ENCODE results near the gene WDR91. TPM values are rescaled to one million over a fixed set of nuclear protein-coding genes. Genes with fewer than 3 reads are reported as not detected.

Gene WDR91
- total RNA-seq: 4.4 and 6.3 TPM in 2 replicates

DNA sequence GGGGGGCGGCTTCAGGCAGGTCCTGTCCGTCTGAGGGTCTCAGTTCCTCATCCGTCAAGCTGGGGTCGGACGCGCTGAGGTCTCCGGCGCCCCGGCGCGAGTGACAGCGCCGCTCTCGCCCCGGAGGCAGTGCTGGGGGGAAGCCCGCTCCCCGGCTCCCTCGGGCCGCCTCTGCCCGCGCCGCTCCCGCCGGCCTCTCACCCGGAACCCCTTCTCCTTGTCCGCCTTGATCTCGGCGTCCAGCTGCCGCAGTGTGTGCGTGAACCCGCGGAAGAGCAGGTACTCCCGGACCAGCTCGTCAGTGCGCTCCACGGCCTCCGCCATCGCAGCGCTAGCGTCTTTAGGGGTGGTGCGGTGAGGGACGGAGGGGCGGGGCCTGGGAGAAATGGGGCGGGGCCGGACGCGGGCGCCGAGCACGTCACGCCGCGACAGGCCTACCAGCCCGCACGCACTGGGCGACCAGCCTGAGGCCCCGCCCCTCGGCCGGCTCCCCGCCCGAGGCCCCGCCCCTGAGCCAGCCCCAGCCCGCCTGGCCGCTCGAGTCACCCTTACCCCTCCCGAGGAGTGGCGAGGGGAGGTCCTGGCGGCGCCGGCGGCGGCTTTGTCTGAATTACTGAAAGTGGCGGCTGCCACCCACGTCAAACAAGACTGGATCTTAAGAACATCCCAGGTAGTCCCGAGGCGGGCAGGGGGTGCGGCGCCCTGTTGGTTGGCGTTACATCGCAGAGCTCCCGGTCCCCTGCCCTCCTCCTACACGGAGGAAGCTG, at the start of gene WDR91:
Gene WDR91 (minus strand): TSS at position 348 of the 767 bp plus-strand sequence. CDS start 24 bp downstream, at position 324.

DNA sequence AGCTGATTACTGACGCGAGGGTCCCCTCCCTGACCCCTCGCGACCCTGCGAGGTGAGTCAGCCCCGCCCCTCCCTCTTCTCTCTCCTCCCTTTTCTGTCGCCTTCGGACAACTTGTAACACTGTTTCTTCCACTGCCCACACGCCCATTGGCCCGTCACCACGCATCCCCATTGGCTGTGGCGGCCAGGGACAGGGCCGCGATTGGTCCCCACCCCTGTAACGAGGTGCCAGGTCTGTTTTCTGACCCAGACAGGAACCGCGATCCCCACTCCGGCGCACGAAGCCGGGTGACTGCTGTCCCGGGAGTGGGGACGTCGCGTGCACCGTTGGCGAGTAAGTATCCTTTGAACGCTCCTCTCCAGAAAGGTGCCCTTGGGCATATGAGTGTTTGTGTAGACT, 22.2 kb upstream of the WDR91 start, which contains the start of gene STRA8:
Gene STRA8 (plus strand): TSS at position 269 of the 400 bp plus-strand sequence. CDS start 6,687 bp downstream, outside the sequence.

GRCh38 chr7:135170274-135170997, 40.9 kb downstream of the WDR91 start, which contains the start of gene CYREN:
CYREN (minus strand) TSS chr7:135170707; CDS start chr7:135168922, 1,785 bp downstream.

GRCh38 chr7:135147899-135148721, 63.2 kb downstream of the WDR91 start, which contains the start of gene TMEM140:
TMEM140 (plus strand) TSS chr7:135148072; CDS start chr7:135164442, 16,370 bp downstream.

Other genes with a start within 250 kb of the WDR91 start
- gene AGBL3, start 225.0 kb downstream of the WDR91 start, total RNA-seq: under 0.01 TPM in 2 replicates
- gene TMEM140, start 63.5 kb downstream of the WDR91 start, total RNA-seq: 1.6 and 8.1 TPM in 2 replicates
- 30.7 and 32.7 TPM in 2 replicates for gene CYREN, start 40.8 kb downstream of the WDR91 start, total RNA-seq
- gene STRA8, start 22.3 kb upstream of the WDR91 start, total RNA-seq: not detected in 2 replicates